Panc1 (cell line): ENCODE measurements around the gene TES.

Experiments used
- CTCF ChIP-seq: fragments of 450-650 bp; IDR thresholded peaks from 2 replicates; pipeline ENCODE4 v1.5.1; 2017; ENCODE audit warnings: mild to moderate bottlenecking
- POLR2AphosphoS5 ChIP-seq: IDR thresholded peaks from 2 replicates; pipeline ENCODE4 v1.6.1; 2012; ENCODE audit warnings: mild to moderate bottlenecking, low read depth, low read length, moderate library complexity

- TF ChIP-seq CTCF (no peak), POLR2AphosphoS5 (no peak)
These were observed 723 bp upstream of the TES start for GRCh38 chr7:116209561-116210070.
